Raji (cell line): ENCODE data around the gene TEDC1.

Experiments used
- POLR2A ChIP-seq: IDR thresholded peaks from 2 replicates; pipeline ENCODE4 v1.6.1; 2011; ENCODE audit warnings: low read depth, low read length, control low read depth; ENCODE audit not compliant: insufficient read depth

Gene TEDC1

DNA sequence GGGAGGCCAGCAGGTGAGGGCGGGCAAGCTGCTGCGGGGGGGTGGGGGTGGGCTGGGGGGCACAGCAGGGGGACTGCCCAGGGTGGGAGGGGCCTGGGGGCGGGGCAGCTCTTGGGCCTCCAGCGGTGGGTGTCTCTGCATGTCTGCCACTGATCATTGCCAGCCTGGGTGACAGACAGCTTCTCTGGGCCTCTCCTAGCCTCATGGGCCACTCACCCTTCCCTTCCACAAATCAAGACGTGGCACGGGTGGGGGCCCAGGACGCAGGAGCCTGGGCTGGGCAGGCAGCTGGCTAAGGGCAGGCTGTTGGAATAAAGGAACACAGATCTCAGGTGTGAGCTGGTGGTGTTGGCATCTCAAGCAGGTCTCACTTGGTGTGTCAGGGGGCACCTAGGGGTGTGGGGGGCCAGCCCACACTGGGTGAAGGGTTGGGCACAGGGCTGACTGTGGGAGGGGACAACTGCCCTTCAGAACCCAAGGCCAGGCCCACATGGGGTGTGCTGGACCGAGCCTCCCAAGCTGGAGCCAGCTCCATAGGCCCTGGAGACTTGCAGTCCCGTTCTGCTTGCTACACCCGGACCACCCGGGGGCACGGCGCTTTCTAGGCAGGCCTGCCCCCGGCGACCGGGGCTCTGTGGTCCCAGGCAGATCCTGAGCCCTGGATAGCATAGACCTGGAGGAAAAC is 3.0 kb downstream of the TEDC1 start:
- TF ChIP-seq POLR2A: no peak

DNA sequence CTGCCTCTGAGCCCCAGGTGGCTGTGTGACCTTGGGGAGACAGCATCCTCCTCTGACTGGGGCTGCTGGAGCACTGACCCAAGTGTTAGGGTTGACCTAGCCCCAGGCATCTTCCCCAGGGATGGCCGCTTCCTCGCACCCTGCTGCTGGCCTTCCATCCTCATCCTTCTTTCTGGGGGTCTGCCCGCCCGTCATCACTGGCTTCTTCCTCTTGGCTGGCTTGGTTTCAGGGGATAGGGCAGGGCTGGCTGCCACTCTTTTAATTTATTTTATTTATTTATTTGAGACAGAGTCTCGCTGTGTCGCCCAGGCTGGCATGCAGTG is 3.5 kb downstream of the TEDC1 start:
- TF ChIP-seq POLR2A: no peak

DNA sequence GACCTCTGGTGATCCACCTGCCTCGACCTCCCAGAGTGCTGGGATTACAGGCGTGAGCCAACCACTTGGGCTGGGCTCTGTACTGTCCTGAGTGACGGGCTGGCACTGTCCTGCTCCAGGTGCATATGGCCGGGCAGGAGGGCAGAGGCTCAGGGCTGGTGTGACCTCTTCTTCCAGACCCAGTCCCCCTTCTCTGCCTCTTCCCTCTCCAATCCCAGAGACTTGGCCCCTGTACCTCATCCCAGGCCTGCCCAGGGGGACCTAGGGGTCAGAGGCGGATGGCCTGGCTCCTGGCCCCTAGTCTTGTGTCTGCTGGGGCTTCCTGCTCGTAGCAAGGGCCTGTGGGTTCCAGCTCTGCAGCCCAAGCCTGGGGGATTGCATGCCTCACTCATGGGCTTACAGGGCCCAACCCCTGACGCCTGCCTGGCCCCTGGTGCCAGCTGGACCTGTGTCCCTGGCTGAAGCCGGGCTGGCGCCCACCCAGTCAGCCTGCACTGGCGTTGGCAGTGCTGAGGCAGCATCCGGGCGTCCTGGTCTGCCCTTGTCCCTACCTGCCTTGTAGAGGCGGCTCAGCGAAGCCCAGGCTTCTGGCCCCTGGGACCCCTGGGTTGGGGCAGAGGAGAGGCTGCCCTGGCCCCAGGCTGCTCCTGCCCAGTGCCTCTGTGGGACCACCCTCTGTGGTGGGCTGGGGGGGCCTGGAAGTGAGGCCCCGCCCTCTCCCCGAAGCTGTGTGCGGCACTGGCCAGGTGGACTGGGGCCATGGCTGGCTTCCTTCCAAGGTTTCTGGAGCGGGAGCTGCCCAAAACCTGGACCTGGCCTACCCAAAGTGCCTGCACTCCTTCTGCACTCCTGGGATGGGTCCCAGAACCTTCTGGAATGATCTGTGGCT is 4.3 kb downstream of the TEDC1 start:
- no peak for TF ChIP-seq POLR2A

DNA sequence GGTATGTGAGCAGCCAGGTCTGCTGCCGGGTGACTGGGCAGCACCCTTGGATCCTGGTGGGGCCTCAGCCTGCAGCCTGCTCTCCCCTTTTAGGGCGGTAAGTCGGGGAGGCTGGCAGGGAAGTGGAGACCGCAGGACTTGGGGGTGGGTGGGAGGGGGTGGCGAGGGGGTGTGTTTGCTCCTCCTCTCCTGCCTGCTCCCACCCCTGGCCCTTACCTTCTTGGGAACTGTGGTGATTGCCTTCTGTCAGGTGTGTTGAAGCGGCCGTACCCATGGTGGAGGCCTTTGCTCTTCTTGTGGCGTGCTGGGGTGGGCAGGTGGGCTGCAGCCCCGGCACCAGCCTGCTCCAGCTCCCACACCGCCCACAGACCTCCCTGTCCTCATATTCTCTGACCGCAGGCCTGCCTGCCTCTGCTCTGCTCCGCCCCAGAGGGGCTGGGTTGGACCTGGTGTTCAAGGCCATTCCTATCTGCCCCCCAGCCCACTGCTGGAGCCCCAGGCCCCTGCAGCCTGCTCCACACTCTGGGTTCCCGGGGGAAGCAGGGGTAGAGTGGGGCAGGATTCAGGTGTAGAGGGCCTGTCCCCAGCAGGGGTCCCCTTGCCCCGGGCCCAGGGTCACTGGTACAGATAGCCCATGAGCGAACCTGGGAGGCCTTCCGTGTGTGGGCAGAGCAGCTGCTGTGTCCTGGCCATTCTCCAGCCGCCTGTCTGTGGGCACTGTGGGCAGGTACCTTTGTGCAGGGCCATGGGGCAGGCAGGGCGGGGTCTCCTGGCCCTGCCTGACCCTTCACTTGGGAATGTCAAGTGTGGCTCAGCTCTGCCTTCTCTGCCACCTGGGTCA is 5.2 kb downstream of the TEDC1 start:
- TF ChIP-seq POLR2A: no peak

DNA sequence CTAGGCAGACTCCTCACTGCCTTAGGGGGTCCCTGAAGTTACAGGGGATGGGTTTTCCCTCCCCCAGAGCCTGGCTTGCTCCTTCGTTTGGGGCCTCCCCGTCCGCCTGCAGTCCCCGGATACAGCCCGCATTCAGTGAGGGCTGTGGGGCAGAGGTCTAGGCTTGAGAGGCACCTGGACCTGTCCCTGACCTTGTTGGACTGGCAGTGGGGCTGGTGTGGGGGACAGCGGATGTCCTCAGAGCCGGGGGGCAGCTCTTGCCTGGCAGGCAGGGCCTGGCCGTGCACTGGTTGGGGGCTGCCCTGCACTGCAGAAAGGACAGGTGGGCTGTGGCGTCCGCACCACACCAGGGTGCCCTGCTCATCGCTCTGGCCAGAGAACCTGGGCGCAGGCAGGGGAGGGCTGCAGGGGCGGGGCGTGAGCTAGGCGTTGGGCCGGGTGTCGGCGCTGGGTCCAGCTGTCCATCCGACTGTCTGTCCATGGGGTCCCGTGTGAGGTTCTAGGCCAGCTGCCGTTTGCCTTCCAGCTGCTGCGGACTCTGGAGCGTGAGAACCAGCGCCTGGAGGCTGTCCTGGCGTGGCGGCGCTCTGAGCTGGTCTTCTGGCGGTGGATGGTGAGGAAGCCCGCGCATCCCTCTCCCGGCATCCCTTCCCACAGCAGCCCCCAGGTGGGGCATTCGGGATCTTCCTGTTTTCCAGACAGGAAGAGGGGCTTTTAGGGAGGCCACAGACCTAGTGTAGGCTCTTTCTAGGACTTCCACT is 6.0 kb downstream of the TEDC1 start:
- no peak for TF ChIP-seq POLR2A

DNA sequence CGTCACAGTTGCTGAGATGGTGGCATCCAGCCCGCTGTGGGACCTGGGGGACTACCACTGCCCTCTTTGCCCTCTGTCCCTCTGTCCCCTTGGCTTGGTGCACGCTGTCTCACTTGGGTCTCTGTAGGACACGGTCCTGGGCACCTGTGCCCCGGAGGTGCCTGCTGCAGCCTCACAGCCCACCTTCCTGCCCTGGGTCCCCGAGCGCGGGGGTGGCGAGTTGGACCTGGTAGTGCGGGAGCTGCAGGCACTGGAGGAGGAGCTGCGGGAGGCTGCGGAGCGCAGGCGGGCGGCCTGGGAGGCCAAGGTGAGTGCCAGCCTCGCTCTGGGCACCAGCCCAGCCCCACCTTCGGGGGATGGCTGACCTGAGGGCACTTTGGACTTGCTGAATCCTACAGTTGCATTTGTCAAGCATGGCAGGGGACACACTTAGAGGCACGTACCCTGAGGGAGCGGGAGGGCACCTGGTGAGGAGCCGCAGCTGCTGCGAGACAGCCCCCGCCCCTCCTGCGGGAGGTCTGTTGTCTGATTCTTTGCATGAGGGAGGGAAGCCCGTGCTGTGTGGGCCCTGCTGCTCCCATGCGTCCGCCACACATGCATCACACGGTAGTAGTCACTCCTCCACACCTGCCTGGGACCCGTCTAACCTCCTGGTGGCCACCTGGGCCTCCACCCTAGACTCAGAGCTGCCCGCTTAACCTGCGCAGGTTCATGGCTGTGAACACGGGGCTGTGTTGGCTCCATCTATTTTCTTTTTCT is 6.8 kb downstream of the TEDC1 start:
- TF ChIP-seq POLR2A: no peak

DNA sequence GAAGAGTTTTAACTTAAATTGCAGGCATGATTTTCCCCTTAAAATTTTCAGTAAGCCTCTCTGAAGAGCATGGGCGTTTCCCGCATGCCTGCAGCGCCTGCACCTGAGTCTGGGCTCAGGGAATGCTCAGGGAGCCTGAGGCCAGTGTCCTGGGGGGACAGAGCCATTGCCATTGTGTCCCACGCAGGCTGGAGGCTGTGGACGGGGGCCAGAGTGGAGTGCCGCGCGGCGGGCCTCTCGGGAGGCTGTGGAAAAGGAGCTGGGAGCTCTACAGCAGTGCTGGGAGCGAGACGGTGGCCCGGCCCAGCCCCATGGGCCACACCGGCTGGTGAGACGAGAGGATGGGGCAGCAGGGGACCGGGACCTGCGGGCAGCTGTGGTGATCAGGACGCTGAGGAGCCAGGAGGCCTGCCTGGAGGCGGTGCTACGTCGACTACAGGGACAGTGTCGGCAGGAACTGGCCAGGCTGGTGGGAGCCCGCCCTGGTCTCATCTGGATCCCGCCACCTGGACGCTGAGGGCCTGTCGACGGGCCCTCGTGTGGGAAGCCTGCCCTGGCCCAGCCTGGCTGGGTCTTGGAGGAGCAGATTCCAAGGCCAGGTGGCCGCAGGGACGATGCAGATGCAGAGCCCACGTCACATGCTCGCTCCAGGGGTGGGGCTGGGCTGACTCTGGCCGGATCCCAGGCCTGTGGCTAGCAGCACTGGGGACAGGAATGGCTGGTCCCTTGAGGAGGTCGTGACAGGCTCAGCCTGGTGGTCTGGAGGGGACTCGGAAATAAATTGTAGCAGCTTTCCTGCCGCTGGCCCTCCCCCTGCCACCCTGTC is 7.6 kb downstream of the TEDC1 start:
- no peak for TF ChIP-seq POLR2A

DNA sequence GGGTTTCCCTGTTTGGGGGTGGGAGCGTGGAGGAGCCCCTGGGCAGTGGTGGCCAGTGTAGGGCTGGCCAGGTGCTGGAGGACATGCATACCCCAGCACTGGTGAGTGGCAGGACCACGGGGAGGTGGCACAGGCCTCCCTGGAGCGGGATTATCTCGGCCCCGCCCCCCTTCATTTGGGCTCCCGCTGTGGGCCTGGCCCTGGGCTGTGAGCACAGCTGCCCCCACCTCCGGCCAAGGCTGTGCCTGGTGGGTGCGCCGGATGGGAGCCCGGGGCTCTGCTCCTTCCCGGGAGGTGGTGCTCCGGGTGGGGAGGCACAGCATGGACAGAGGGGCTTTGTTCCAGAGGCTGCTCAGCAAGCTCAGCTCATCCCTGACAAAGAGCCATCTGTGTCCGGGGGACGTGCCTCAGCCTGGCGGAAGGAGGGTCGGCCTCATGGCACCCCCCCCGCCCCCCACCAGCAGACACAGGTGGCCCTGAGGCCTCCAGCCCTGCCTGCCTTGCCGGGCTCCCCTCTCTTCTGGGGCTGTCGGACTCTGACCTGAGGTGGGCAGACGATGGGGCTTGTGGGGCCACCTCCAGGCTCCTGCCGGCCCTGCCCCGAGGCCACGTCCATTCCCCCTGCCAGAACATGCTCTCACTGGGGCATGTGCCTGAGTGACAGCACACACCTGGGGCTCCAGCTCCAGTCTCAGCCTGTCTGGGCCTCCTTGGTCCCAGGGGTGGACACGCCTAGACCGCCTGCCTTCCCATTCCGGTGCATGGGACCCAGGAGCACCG is 8.4 kb downstream of the TEDC1 start:
- TF ChIP-seq POLR2A: no peak

DNA sequence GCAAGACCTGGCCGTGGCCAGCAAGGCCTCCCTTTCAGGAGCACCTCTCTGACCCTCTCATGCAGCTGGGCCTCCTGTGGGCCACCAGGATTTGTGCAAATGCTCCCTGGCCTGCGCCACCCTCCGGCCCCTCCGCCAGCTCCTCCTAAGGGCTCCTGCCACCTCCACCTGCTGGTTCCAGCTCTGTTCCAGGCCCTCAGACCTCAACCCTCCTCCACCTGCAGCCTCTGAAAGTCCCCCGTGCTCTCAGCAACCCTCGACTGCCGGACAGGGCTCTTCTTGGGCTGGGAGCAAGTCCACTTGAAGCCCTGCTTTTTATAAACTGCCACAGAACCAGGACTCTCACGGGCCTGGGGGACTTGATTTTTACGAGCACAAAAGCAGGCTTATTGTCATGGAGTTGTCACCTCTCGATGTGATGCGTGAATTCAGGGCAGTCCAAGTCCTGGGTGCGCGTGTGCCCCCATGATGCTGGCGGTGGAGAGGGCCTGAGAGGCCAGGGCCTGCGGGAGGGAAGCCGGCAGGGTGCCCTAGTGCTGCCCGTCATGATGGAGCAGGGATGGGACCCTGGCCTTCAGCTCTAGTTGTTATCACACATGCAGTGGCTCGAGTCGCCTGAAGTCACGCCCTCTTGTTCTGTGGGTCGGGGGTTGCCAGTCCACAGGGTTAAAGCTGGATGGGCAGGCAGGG is 9.1 kb downstream of the TEDC1 start:
- TF ChIP-seq POLR2A: no peak

DNA sequence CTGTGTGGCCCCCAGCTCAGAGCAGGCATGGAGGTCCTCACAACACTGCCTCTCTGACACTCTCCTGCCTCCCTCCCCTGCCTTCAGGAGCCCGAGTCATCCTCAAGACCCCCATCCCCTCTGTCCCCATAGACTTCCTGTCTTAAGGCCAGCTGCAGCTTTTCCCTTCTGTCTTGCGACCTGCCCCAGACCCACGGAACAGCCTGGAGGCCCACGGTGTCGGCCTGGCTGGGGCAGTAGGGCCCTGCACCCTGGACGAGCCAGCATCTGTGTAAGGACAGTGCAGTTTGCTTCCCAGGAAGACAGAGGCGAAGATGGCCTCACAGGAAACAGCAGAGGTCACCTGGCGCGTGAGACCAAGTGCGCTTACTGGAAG is 9.7 kb downstream of the TEDC1 start:
- TF ChIP-seq POLR2A: no peak

DNA sequence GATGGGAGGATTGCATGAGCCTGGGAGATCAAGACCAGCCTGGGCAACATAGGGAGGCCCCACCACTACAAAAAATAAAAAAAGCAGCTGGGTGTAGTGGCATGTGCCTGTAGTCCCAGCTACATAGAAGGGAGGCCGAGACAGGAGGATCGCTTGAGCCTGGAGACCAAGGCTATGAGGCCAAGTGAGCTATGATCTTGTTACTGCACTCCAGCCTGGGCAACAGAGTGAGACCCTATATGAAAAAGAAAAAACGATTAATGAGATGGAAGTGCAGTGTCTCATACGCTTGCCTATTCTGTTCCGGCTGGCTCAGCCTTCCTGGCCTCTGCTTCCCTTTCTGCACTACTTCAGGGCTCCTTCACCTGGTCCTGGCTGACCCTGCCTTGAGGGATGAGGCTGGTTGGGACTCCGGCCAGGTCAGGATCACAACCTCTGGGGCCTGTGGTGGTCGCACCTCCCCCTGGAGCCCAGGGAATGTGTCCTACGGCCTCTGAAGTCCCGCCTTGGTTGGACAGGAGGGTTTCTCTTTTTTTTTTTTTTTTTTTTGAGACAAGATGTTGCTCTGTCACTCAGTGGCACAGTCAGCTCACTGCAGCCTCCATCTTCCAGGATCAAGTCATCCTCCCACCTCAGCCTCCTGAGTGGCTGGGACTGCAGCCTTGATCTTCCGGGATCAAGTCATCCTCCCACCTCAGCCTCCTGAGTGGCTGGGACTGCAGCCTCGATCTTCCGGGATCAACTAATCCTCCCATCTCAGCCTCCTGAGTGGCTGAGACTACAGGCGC is 10.7 kb downstream of the TEDC1 start:
- no peak for TF ChIP-seq POLR2A
